GM23338 (cell line): ENCODE measurements around the gene RGS7. TPM values are rescaled to one million over a fixed set of nuclear protein-coding genes. Genes with fewer than 3 reads are reported as not detected.

Source experiments
- ATAC-seq: fragments of 200-7000 bp; cut with Tn5 transposase; 3 replicates; pipeline ENCODE4 v1.9.1; 2020
- DNase-seq: peaks from one replicate; pipeline ENCODE4 v3.0.0-alpha.2; 2015; ENCODE audit warnings: low spot score
- H2AFZ ChIP-seq: fragments of 200-600 bp; sonication (generic); 2 replicates; pipeline ENCODE4 v1.8.0; 2016; ENCODE audit warnings: antibody characterized with exemption, mild to moderate bottlenecking, moderate library complexity
- H3F3A ChIP-seq: fragments of 200-600 bp; sonication (generic); replicated peaks from 2 replicates; pipeline ENCODE4 v1.8.0; 2017; ENCODE audit warnings: antibody characterized with exemption, mixed run types, low read depth
- H3K27ac ChIP-seq: fragments of 200-600 bp; sonication (generic); 2 replicates; pipeline ENCODE4 v1.6.1; 2016; ENCODE audit warnings: low read depth
- H3K27me3 ChIP-seq: fragments of 200-600 bp; sonication (generic); 2 replicates; pipeline ENCODE4 v1.8.0; 2016; ENCODE audit warnings: mild to moderate bottlenecking, mixed run types, moderate library complexity; ENCODE audit not compliant: insufficient read depth
- H3K36me3 ChIP-seq: fragments of 200-600 bp; sonication (generic); 2 replicates; pipeline ENCODE4 v1.8.0; 2016; ENCODE audit warnings: mild to moderate bottlenecking; ENCODE audit not compliant: insufficient read depth
- H3K4me1 ChIP-seq: fragments of 200-600 bp; sonication (generic); 2 replicates; pipeline ENCODE4 v1.8.0; 2016; ENCODE audit warnings: mild to moderate bottlenecking, moderate library complexity; ENCODE audit not compliant: insufficient read depth
- H3K4me2 ChIP-seq: fragments of 200-600 bp; sonication (generic); 2 replicates; pipeline ENCODE4 v1.7.1; 2017; ENCODE audit warnings: mixed run types
- H3K4me3 ChIP-seq: fragments of 200-600 bp; sonication (generic); 2 replicates; pipeline ENCODE4 v1.6.1; 2016; ENCODE audit warnings: mixed run types
- H3K79me2 ChIP-seq: fragments of 200-600 bp; sonication (generic); replicated peaks from 2 replicates; pipeline ENCODE4 v1.8.0; 2017; ENCODE audit warnings: mild to moderate bottlenecking; ENCODE audit not compliant: insufficient read depth
- H3K9me2 ChIP-seq: fragments of 200-600 bp; sonication (generic); 2 replicates; pipeline ENCODE4 v1.8.0; 2017; ENCODE audit not compliant: insufficient read depth
- H4K20me1 ChIP-seq: fragments of 200-600 bp; sonication (generic); replicated peaks from 2 replicates; pipeline ENCODE4 v1.8.0; 2017; ENCODE audit warnings: mild to moderate bottlenecking; ENCODE audit not compliant: insufficient read depth
- H3K27ac Mint-ChIP-seq: 2 replicates; pipeline ENCODE4 v1.8.0; 2020; ENCODE audit warnings: inconsistent platforms, mild to moderate bottlenecking, moderate library complexity, mixed read lengths
- H3K27me3 Mint-ChIP-seq: 3 replicates; pipeline ENCODE4 v1.8.0; 2022; ENCODE audit warnings: low read depth, mild to moderate bottlenecking, moderate library complexity, mixed read lengths, inconsistent platforms; ENCODE audit not compliant: insufficient read depth, poor library complexity
- H3K36me3 Mint-ChIP-seq: 3 replicates; pipeline ENCODE4 v1.8.0; 2021; ENCODE audit warnings: low read depth, mild to moderate bottlenecking, inconsistent platforms, moderate library complexity, mixed read lengths
- H3K4me1 Mint-ChIP-seq: 3 replicates; pipeline ENCODE4 v1.8.0; 2020; ENCODE audit warnings: mild to moderate bottlenecking, inconsistent platforms, mixed read lengths
- H3K4me3 Mint-ChIP-seq: 3 replicates; pipeline ENCODE4 v1.8.0; 2021; ENCODE audit warnings: moderate library complexity, mild to moderate bottlenecking, inconsistent platforms, mixed read lengths
- H3K9me3 Mint-ChIP-seq: 3 replicates; pipeline ENCODE4 v1.8.0; 2020; ENCODE audit warnings: moderate library complexity, mild to moderate bottlenecking, inconsistent platforms, mixed read lengths
- CREB1 ChIP-seq: fragments of 250-450 bp; sonication (Bioruptor Pico); IDR thresholded peaks from 2 replicates; pipeline ENCODE4 v1.5.0; 2020; ENCODE audit warnings: low read depth, mild to moderate bottlenecking, moderate library complexity
- EZH2 ChIP-seq: fragments of 200-600 bp; sonication (generic); IDR thresholded peaks from one replicate; pipeline ENCODE4 v1.8.0; 2017; ENCODE audit warnings: antibody characterized with exemption, mild to moderate bottlenecking, low read depth; ENCODE audit not compliant: unreplicated experiment
- EZH2phosphoT487 ChIP-seq: fragments of 200-600 bp; sonication (generic); IDR thresholded peaks from one replicate; pipeline ENCODE4 v1.8.1; 2018; ENCODE audit warnings: antibody characterized with exemption; ENCODE audit not compliant: unreplicated experiment
- JUNB ChIP-seq: IDR thresholded peaks from one replicate; pipeline ENCODE4 v1.6.1; 2016; ENCODE audit warnings: antibody characterized with exemption; ENCODE audit not compliant: unreplicated experiment
- NANOG ChIP-seq: IDR thresholded peaks from 2 replicates; pipeline ENCODE4 v1.6.1; 2016; ENCODE audit warnings: antibody characterized with exemption, borderline replicate concordance
- STAT1 ChIP-seq: IDR thresholded peaks from one replicate; pipeline ENCODE4 v1.6.1; 2016; ENCODE audit warnings: antibody characterized with exemption; ENCODE audit not compliant: unreplicated experiment
- ZNF114 ChIP-seq: fragments of 250-450 bp; sonication (Bioruptor Pico); IDR thresholded peaks from 2 replicates; pipeline ENCODE4 v1.5.0; 2020; ENCODE audit warnings: mild to moderate bottlenecking, moderate library complexity
- ZNF331 ChIP-seq: fragments of 250-450 bp; sonication (Bioruptor Pico); IDR thresholded peaks from 2 replicates; pipeline ENCODE4 v1.5.0; 2020; ENCODE audit warnings: low read depth, mild to moderate bottlenecking, moderate library complexity
- polyA plus RNA-seq: library from polyadenylated mRNA; unstranded; fragments of >200 nt; fragmentation: Nextera tagmentation; extraction: Ambion mirVana; gene quantifications from 2 replicates; pipeline ENCODE4 v1.2.1, GENCODE V29; 2016
- total RNA-seq: library from RNA; depleted of rRNA; stranded (reverse); fragments of >200 nt; shearing (Covaris generic); gene quantifications from 2 replicates; pipeline ENCODE4 v1.2.3, GENCODE V29; 2014
- TF ChIP-seq, protein P1 (sequence below), 2 experiments: fragments of 200-600 bp in 1 of 2; sonication (generic) in 1 of 2; conservative IDR thresholded peaks; 2 replicates each; pipeline versions ENCODE4 v1.5.1 to v1.6.1; 2016 to 2017; ENCODE audit warnings: antibody characterized with exemption in 2 of 2, low read depth in 2 of 2, mild to moderate bottlenecking in 2 of 2, moderate library complexity in 1 of 2
- TF ChIP-seq, protein P2 (sequence below): fragments of 250-450 bp; sonication (Bioruptor Pico); IDR thresholded peaks from 2 replicates; pipeline ENCODE4 v1.5.0; 2020; ENCODE audit warnings: mild to moderate bottlenecking, moderate library complexity
- TF ChIP-seq, protein P3 (sequence below): IDR thresholded peaks from 2 replicates; pipeline ENCODE4 v1.6.1; 2016; ENCODE audit warnings: antibody characterized with exemption

The RGS7 gene
- total and polyA plus RNA-seq, 2 experiments from 2014 or later: 2.0 to 2.2 TPM

- Histone ChIP-seq H3K4me1 (no peaks in the 10 kb centered on the region), H3F3A (no peaks in the 10 kb centered on the region), H3K9me2 (no peaks in the 10 kb centered on the region; the same call in 1 of the 2 replicates), H3K79me2 (no peaks in the 10 kb centered on the region), H3K4me3 (no peak overlapping the region), H3K4me2 (no peak overlapping the region), H3K27me3 (no peaks in the 10 kb centered on the region), H2AFZ (no peak overlapping the region), H3K27ac (no peak overlapping the region), H3K36me3 (no peaks in the 10 kb centered on the region), H4K20me1 (no peaks in the 10 kb centered on the region)
- ATAC-seq: no peak
- Mint-ChIP-seq H3K27me3 (no peaks in the 10 kb centered on the region), H3K36me3 (no peaks in the 10 kb centered on the region), H3K4me3 (no peak overlapping the region), H3K9me3 (no peaks in the 10 kb centered on the region), H3K27ac (no peak overlapping the region), H3K4me1 (no peaks in the 10 kb centered on the region)
- TF ChIP-seq EZH2 (no peak), CREB1 (no peak), ZNF331 (CRISPR knock-in tag) (no peak)
- DNase-seq: no peak
Measured at GRCh38 chr1:240802271-240802670, 554.7 kb downstream of the RGS7 start.

DNA sequence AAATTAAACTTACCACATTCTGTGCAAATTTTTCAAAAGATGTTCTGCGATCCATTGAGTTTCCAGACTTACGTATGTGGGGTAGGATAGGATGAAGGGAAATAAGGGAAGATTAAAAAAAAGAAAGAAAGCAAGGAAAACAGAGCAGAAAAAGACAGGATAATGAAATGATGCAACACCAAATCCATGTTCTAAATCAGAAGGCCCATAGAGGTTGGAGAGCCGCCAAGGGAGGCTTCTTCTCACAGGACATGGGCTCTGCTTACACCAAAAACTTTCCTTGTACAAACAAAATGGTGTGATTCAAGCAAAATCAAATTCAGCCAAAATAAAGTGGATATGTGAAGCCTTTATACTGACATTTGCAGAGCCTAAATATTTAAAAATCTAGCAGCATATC lies 555.6 kb downstream of the RGS7 start:
- no peaks in the 10 kb centered on the region for H3F3A ChIP-seq
- no peaks in the 10 kb centered on the region for H3K9me3 Mint-ChIP-seq
- no peak overlapping the region for H3K4me2 ChIP-seq
- DNase-seq (no peak), ATAC-seq (no peak)
- no peak overlapping the region for H3K4me3 Mint-ChIP-seq
- no peaks in the 10 kb centered on the region for H3K4me1 ChIP-seq
- H3K9me2 ChIP-seq: no peaks in the 10 kb centered on the region; the same call in 1 of the 2 replicates
- no peaks in the 10 kb centered on the region for H3K36me3 Mint-ChIP-seq
- no peaks in the 10 kb centered on the region for H3K79me2 ChIP-seq
- H3K27me3 ChIP-seq: no peaks in the 10 kb centered on the region
- H3K27ac ChIP-seq: no peak overlapping the region
- no peaks in the 10 kb centered on the region for H4K20me1 ChIP-seq
- H3K4me3 ChIP-seq: no peak overlapping the region
- no peaks in the 10 kb centered on the region for H3K27me3 Mint-ChIP-seq
- no peaks in the 10 kb centered on the region for H3K4me1 Mint-ChIP-seq
- no peak overlapping the region for H2AFZ ChIP-seq
- H3K27ac Mint-ChIP-seq: no peak overlapping the region
- no peaks in the 10 kb centered on the region for H3K36me3 ChIP-seq
- TF ChIP-seq, protein P1, sequence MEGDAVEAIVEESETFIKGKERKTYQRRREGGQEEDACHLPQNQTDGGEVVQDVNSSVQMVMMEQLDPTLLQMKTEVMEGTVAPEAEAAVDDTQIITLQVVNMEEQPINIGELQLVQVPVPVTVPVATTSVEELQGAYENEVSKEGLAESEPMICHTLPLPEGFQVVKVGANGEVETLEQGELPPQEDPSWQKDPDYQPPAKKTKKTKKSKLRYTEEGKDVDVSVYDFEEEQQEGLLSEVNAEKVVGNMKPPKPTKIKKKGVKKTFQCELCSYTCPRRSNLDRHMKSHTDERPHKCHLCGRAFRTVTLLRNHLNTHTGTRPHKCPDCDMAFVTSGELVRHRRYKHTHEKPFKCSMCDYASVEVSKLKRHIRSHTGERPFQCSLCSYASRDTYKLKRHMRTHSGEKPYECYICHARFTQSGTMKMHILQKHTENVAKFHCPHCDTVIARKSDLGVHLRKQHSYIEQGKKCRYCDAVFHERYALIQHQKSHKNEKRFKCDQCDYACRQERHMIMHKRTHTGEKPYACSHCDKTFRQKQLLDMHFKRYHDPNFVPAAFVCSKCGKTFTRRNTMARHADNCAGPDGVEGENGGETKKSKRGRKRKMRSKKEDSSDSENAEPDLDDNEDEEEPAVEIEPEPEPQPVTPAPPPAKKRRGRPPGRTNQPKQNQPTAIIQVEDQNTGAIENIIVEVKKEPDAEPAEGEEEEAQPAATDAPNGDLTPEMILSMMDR (conservative IDR thresholded peaks at IDR 0.05; ENCODE audit: low read depth in 2 of 2): no peak
- TF ChIP-seq, protein P2, sequence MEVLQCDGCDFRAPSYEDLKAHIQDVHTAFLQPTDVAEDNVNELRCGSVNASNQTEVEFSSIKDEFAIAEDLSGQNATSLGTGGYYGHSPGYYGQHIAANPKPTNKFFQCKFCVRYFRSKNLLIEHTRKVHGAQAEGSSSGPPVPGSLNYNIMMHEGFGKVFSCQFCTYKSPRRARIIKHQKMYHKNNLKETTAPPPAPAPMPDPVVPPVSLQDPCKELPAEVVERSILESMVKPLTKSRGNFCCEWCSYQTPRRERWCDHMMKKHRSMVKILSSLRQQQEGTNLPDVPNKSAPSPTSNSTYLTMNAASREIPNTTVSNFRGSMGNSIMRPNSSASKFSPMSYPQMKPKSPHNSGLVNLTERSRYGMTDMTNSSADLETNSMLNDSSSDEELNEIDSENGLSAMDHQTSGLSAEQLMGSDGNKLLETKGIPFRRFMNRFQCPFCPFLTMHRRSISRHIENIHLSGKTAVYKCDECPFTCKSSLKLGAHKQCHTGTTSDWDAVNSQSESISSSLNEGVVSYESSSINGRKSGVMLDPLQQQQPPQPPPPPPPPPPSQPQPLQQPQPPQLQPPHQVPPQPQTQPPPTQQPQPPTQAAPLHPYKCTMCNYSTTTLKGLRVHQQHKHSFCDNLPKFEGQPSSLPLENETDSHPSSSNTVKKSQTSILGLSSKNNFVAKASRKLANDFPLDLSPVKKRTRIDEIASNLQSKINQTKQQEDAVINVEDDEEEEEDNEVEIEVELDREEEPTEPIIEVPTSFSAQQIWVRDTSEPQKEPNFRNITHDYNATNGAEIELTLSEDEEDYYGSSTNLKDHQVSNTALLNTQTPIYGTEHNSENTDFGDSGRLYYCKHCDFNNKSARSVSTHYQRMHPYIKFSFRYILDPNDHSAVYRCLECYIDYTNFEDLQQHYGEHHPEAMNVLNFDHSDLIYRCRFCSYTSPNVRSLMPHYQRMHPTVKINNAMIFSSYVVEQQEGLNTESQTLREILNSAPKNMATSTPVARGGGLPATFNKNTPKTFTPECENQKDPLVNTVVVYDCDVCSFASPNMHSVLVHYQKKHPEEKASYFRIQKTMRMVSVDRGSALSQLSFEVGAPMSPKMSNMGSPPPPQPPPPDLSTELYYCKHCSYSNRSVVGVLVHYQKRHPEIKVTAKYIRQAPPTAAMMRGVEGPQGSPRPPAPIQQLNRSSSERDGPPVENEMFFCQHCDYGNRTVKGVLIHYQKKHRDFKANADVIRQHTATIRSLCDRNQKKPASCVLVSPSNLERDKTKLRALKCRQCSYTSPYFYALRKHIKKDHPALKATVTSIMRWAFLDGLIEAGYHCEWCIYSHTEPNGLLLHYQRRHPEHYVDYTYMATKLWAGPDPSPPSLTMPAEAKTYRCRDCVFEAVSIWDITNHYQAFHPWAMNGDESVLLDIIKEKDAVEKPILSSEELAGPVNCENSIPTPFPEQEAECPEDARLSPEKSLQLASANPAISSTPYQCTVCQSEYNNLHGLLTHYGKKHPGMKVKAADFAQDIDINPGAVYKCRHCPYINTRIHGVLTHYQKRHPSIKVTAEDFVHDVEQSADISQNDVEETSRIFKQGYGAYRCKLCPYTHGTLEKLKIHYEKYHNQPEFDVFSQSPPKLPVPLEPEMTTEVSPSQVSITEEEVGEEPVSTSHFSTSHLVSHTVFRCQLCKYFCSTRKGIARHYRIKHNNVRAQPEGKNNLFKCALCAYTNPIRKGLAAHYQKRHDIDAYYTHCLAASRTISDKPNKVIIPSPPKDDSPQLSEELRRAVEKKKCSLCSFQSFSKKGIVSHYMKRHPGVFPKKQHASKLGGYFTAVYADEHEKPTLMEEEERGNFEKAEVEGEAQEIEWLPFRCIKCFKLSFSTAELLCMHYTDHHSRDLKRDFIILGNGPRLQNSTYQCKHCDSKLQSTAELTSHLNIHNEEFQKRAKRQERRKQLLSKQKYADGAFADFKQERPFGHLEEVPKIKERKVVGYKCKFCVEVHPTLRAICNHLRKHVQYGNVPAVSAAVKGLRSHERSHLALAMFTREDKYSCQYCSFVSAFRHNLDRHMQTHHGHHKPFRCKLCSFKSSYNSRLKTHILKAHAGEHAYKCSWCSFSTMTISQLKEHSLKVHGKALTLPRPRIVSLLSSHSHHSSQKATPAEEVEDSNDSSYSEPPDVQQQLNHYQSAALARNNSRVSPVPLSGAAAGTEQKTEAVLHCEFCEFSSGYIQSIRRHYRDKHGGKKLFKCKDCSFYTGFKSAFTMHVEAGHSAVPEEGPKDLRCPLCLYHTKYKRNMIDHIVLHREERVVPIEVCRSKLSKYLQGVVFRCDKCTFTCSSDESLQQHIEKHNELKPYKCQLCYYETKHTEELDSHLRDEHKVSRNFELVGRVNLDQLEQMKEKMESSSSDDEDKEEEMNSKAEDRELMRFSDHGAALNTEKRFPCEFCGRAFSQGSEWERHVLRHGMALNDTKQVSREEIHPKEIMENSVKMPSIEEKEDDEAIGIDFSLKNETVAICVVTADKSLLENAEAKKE (CRISPR knock-in tag): no peak
- no peak for TF ChIP-seq NANOG
- TF ChIP-seq, protein P3, sequence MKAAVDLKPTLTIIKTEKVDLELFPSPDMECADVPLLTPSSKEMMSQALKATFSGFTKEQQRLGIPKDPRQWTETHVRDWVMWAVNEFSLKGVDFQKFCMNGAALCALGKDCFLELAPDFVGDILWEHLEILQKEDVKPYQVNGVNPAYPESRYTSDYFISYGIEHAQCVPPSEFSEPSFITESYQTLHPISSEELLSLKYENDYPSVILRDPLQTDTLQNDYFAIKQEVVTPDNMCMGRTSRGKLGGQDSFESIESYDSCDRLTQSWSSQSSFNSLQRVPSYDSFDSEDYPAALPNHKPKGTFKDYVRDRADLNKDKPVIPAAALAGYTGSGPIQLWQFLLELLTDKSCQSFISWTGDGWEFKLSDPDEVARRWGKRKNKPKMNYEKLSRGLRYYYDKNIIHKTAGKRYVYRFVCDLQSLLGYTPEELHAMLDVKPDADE: no peak
- TF ChIP-seq EZH2phosphoT487: no peak
- no peak for TF ChIP-seq ZNF114 (CRISPR knock-in tag)
- no peak for TF ChIP-seq STAT1
- TF ChIP-seq CREB1: no peak
- TF ChIP-seq JUNB: no peak
- no peak for TF ChIP-seq ZNF331 (CRISPR knock-in tag)
